SJSA1 (cell line): ENCODE data around the gene OR5AU1. TPM values are rescaled to one million over a fixed set of nuclear protein-coding genes. Genes with fewer than 3 reads are reported as not detected.
"Not testable (repeated sequence)": the region's sequence is repeated elsewhere in the genome, so short reads cannot be mapped to it uniquely, and the experiment has no call there.

Experiments used
- DNase-seq, 2 experiments: peaks; one replicate each; pipeline ENCODE4 v3.0.0-alpha.2; 2015 to 2020; ENCODE audit warnings: low spot score in 2 of 2, low read depth in 1 of 2
- H3K27ac ChIP-seq: fragments of 250-450 bp; sonication (Bioruptor Pico); 2 replicates; pipeline ENCODE4 v1.5.1; 2020; ENCODE audit warnings: mild to moderate bottlenecking, moderate library complexity
- H3K27me3 ChIP-seq: fragments of 250-450 bp; sonication (Bioruptor Pico); replicated peaks from 2 replicates; pipeline ENCODE4 v1.5.1; 2020; ENCODE audit warnings: mild to moderate bottlenecking, moderate library complexity
- H3K36me3 ChIP-seq: fragments of 250-450 bp; sonication (Bioruptor Pico); 2 replicates; pipeline ENCODE4 v1.5.1; 2020; ENCODE audit warnings: mild to moderate bottlenecking
- H3K4me1 ChIP-seq: fragments of 250-450 bp; sonication (Bioruptor Pico); replicated peaks from 2 replicates; pipeline ENCODE4 v1.6.1; 2021; ENCODE audit warnings: mild to moderate bottlenecking
- H3K4me3 ChIP-seq: fragments of 250-450 bp; sonication (Bioruptor Pico); 2 replicates; pipeline ENCODE4 v1.5.1; 2020; ENCODE audit warnings: mild to moderate bottlenecking
- H3K9me3 ChIP-seq: fragments of 250-450 bp; sonication (Bioruptor Pico); replicated peaks from 2 replicates; pipeline ENCODE4 v1.5.1; 2020; ENCODE audit warnings: mild to moderate bottlenecking
- total RNA-seq: library from RNA; depleted of rRNA; stranded (reverse); fragments of >200 nt; shearing (Covaris generic); gene quantifications from 2 replicates; pipeline ENCODE4 v1.2.3, GENCODE V29; 2014

Gene OR5AU1
- total RNA-seq, 1 experiment from 2014 or later: not detected

DNA sequence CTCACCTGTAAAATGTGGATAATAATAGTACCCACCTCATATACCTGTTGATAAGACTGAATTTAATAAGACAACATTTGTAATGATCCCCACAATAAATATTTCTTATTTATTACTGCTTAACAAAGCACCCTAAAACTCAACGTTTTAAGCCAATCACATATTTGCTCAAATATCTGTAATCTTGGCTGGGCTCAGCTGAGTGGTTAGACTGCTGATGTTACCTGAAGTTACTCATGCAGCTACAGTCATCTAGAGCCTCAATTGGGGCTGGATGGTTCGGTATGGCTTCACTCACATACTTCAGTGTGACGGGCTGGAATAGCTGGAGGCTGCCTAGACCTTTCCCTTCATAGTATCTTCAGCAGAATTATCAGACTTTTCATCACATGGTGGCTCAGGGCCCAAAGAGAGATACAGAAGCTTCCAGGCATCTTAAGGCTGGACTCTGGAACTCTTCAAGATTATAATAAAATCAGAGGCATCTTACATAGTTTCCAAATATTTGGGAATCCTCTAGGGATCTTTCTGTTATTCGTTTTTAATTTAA, 4.3 kb upstream of the OR5AU1 start:
- Histone ChIP-seq H3K9me3 (no peaks in the 10 kb centered on the region), H3K27ac (no peak overlapping the region), H3K4me3 (no peak overlapping the region), H3K36me3 (no peaks in the 10 kb centered on the region), H3K4me1 (no peaks in the 10 kb centered on the region), H3K27me3 (peaks cover 7% of the 10 kb centered on the region; the same call in 1 of the 2 replicates)
- no peak for DNase-seq

DNA sequence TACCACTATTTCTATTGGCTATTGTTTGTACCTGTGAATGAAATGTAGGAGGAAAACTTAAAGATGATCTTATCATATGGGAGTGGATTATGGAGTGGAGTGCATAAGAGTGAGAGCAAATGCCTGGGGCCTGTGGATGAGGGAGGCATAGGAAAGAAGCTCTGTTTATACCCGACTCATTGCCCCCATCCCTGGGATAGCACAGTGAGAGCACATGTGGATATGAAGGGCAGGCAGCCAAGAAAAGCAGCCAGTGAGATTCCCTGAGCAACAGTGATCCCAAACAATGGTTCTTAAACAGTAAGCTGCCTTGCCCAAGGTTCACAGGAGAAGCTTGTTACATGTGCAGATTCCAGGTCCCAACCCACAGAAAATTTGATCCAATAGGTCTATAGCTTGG, 2.3 kb upstream of the OR5AU1 start:
- not testable (repeated sequence) for H3K27me3 ChIP-seq, DNase-seq, H3K9me3 ChIP-seq, H3K36me3 ChIP-seq, H3K27ac ChIP-seq, H3K4me1 ChIP-seq, H3K4me3 ChIP-seq

DNA sequence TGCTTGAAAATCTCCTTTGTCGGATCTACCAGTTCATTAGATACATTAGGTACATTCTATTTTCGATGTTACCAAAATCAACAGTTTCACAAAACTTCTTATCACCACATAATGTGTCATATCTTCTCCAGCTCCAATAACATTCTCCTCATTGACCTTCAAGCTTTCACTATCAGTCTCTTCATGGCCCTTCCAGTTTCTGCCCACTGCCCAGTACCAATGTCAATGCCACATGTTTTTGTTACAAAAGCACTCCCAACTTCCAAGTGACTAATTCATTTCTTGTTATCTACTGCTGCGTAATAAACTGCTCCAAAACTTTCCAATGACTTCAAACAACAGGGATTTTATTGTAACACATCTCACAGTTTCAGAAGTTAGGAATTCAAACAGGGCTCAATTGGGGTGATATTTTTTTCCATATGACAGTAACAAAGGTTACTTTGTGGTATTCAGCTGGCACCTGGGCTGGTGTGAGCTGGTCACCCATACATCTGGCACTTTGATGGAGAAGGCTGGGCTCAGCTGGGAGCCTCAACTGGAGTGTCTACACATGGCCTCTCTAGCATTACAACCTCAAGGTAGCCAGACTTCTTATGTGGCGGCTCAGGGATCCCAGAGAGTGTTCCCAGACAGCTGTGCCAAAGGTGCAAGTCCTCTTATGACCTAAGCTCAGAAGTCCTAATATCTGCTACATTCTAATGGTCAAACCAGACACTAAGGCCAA, 6.1 kb downstream of the OR5AU1 start:
- no peak for DNase-seq
- Histone ChIP-seq H3K27me3 (peaks cover 3% of the 10 kb centered on the region; the same call in 1 of the 2 replicates), H3K4me3 (no peak overlapping the region), H3K4me1 (no peaks in the 10 kb centered on the region), H3K9me3 (no peaks in the 10 kb centered on the region), H3K27ac (no peak overlapping the region), H3K36me3 (no peaks in the 10 kb centered on the region)

DNA sequence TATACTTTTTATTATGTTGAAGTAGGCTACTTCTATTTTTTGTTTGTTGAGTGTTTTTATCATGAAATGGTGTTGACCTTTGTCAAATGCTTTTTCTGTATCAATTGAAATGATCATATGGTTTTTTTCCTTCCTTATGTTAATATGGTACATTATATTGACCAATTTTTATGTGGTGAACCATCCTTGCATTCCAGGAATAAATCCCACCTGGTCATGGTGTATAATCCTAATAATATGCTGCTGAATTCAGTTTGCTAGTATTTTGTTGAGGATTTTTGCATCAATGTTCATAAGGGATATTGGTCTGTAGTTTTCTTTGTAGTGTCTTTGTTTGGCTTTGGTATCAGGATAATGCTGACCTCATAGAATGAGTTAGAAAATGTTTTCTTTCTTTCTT, 10.4 kb downstream of the OR5AU1 start:
- no peaks in the 10 kb centered on the region for H3K9me3 ChIP-seq
- no peaks in the 10 kb centered on the region; the same call in 1 of the 2 replicates for H3K27me3 ChIP-seq
- H3K4me1 ChIP-seq: no peaks in the 10 kb centered on the region
- DNase-seq: no peak
- H3K27ac ChIP-seq: no peak overlapping the region
- no peak overlapping the region for H3K4me3 ChIP-seq
- H3K36me3 ChIP-seq: no peaks in the 10 kb centered on the region

DNA sequence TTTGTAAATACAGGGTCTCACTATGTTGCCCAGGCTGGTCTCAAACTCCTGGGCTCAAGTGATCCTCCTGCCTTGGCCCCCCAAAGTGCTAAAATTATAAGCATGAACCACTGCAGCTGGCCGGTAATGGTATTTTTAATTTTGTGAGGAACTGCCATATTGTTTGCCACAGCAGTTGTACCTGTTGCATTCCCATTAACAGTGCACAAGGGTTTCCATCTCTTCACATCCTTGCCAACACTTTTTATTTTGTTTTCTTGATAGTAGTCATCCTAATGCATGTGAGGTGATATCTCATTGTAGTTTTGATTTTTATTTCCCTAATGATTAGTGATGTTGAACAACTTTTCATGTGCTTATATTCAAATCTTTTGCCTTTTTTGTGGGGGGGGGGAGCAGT, 13.5 kb downstream of the OR5AU1 start:
- DNase-seq: no peak
- no peaks in the 10 kb centered on the region for H3K4me1 ChIP-seq
- H3K36me3 ChIP-seq: no peaks in the 10 kb centered on the region
- H3K9me3 ChIP-seq: no peaks in the 10 kb centered on the region
- H3K4me3 ChIP-seq: no peak overlapping the region
- no peak overlapping the region for H3K27ac ChIP-seq
- no peaks in the 10 kb centered on the region for H3K27me3 ChIP-seq

DNA sequence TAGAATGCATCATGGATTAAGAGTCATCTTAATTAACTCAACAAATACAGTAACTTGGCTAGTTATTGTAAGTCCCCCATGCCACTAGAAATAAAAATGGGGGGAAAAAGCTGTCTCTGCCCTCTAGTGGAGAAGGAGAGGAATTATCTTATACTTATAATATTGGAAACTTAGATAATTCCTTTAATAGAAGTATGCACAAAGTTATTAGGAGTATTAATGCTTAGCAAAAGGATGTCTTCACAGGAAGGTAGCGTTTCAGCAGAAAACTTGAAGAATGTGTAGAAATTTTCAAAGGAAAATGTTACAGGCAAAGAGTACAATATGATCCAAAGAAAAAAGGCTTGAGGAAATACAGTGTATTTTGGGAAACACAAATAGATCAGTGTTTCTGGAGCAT, 19.8 kb downstream of the OR5AU1 start:
- Histone ChIP-seq H3K27ac (no peak overlapping the region), H3K27me3 (no peaks in the 10 kb centered on the region), H3K9me3 (no peaks in the 10 kb centered on the region), H3K4me3 (no peak overlapping the region), H3K36me3 (no peaks in the 10 kb centered on the region), H3K4me1 (no peaks in the 10 kb centered on the region)
- no peak for DNase-seq

DNA sequence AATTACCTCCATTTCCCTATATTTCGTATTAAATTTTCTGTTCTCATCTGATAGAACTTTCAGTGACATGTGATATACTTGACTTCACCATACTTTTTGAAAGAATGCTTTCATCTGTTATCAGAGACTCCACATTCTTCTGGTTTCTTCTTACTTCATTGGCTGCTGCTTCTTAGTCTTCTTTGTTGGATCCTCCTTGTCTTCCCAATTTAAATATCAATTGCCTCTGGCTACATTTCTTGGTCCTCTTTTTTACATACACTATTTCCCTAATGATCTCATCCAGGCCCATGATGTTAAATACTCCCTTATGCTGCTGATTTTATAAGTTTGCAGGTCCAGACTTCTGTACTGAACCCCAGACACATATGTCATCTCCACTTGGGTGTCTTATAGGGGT, 22.0 kb downstream of the OR5AU1 start:
- Histone ChIP-seq H3K27me3 (peaks cover 5% of the 10 kb centered on the region; the same call in 1 of the 2 replicates), H3K9me3 (no peaks in the 10 kb centered on the region), H3K4me1 (no peaks in the 10 kb centered on the region), H3K4me3 (no peak overlapping the region), H3K36me3 (no peaks in the 10 kb centered on the region), H3K27ac (no peak overlapping the region)
- DNase-seq: no peak

DNA sequence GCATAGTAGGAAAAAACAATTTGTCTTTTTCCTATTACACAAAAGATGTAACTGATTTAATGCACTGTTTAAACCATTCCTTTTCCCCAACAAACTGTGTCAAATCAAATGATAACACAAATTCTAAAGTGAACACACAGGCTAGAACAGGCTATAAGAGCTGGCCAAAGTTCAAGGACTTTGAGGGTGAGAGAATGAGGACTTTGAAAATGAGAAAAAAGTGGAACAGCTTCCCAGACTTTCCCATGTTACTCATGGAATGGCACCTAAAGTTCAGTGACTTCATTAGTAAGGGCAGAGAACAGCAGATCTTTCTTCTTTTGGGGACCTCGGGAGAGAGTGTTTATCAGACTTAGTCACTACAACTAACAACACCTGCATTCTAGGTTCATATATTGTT, 32.4 kb downstream of the OR5AU1 start:
- Histone ChIP-seq H3K4me3 (no peak overlapping the region), H3K27me3 (no peaks in the 10 kb centered on the region), H3K36me3 (no peaks in the 10 kb centered on the region), H3K9me3 (no peaks in the 10 kb centered on the region), H3K27ac (no peak overlapping the region), H3K4me1 (no peaks in the 10 kb centered on the region)
- DNase-seq: no peak

DNA sequence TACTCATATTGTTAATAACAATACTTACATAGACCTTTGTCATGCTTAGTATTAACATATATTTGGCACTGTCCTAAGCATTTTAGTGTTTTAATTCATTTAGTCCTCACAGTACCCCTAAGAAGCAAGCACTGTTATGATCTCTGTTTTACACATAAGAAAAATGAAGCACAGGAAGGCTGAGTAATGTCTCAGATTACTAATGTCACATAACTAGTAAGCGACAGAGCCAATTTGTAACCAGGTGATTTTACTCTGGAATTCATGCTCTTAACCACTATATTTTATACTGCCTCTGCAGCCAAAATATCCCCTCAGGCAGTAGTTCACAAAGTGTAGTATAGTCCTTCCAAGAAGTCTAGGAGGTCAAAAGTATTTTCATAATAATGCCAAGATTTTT, 34.7 kb downstream of the OR5AU1 start:
- no peaks in the 10 kb centered on the region for H3K36me3 ChIP-seq
- no peak overlapping the region for H3K27ac ChIP-seq
- no peaks in the 10 kb centered on the region for H3K4me1 ChIP-seq
- no peaks in the 10 kb centered on the region for H3K9me3 ChIP-seq
- no peak for DNase-seq
- H3K27me3 ChIP-seq: no peaks in the 10 kb centered on the region
- no peak overlapping the region for H3K4me3 ChIP-seq

DNA sequence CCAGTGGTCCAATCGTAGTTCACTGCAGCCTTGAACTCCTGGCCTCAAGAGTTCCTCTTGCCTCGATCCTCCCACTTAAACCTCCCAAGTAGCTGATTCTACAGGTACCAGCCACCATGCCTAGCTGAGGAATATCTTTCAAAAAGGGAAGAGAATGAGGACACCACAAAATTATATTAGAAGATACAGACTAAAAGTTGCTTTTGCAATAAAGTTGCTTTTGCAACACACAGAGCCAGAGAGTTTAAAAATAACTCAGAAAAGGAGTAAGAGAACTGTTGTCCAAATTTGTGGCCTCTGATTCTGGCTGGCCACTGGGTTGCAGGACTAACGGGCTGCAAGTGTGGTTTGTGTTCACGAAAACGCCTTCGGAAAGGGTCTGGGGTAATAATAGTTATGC, 35.2 kb downstream of the OR5AU1 start:
- H3K4me3 ChIP-seq: no peak overlapping the region
- no peak for DNase-seq
- no peaks in the 10 kb centered on the region for H3K27me3 ChIP-seq
- H3K9me3 ChIP-seq: no peaks in the 10 kb centered on the region
- H3K4me1 ChIP-seq: no peaks in the 10 kb centered on the region
- no peaks in the 10 kb centered on the region for H3K36me3 ChIP-seq
- H3K27ac ChIP-seq: no peak overlapping the region

DNA sequence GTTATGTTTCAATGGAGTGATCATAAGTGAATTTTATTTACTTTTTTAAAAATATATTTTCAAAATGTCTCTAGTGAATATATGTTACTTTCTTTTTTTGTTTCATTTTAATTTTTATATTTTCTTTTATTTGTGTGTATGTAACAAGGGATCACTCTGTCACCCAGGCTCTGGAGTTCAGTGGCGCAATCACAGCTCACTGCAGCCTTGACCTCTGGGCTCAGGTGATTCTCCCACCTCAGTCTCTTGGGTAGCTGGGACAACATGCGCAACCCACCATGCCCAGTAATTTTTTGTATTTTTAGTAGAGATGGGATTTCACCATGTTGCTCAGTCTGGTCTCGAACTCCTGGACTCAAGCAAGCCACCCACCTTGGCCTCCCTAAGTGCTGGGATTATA, 36.9 kb downstream of the OR5AU1 start:
- Histone ChIP-seq H3K4me1 (no peaks in the 10 kb centered on the region), H3K9me3 (no peaks in the 10 kb centered on the region), H3K4me3 (no peak overlapping the region), H3K36me3 (no peaks in the 10 kb centered on the region), H3K27ac (no peak overlapping the region), H3K27me3 (no peaks in the 10 kb centered on the region)
- DNase-seq: no peak

DNA sequence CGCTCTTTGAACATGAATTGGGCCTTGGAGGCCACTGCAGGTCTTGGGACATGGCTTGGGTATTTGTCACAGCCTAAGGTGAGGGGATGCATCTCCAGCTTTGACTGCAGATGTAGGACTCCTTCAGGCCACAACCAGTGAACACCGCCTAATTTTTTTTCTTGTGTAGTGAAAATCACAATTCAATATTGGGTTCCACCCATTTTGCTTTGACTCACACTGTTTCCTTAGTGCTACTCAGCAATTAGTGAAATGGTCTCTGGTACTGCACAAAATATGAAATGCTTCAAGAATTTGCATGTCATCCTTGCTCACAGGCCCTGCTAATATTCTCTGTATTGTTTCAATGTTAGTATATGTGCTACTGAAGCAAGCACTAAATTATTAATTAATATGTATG, 42.5 kb downstream of the OR5AU1 start:
- Histone ChIP-seq H3K4me1 (no peaks in the 10 kb centered on the region), H3K4me3 (no peak overlapping the region), H3K27me3 (no peaks in the 10 kb centered on the region)

DNA sequence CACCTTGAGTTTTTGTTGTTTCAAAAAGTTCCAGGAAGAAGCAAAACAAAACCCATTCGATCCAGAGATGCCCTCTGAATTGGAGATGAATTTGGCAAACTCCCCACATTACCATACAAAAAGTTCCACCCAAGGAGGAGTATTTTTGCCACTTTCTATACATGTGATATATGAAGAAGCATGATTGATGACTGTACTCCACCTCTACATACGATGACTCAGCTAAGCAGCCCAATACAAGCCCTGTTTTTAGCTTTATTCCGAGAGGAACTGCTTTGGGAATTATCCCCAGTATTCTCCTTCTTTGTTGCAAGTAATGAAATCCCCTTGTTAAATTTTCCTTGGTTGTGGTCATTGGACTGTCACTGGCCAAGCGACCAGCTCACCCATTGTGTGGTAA, 43.6 kb downstream of the OR5AU1 start:
- no peak overlapping the region for H3K4me3 ChIP-seq
- no peaks in the 10 kb centered on the region for H3K27me3 ChIP-seq
- no peak for DNase-seq
- H3K36me3 ChIP-seq: no peaks in the 10 kb centered on the region
- H3K4me1 ChIP-seq: no peaks in the 10 kb centered on the region
- H3K27ac ChIP-seq: no peak overlapping the region
- H3K9me3 ChIP-seq: no peaks in the 10 kb centered on the region

More for the DNA sequence above, 42.5 kb downstream of the OR5AU1 start:
- no peak for DNase-seq
- Histone ChIP-seq H3K9me3 (no peaks in the 10 kb centered on the region), H3K27ac (no peak overlapping the region), H3K36me3 (no peaks in the 10 kb centered on the region)

DNA sequence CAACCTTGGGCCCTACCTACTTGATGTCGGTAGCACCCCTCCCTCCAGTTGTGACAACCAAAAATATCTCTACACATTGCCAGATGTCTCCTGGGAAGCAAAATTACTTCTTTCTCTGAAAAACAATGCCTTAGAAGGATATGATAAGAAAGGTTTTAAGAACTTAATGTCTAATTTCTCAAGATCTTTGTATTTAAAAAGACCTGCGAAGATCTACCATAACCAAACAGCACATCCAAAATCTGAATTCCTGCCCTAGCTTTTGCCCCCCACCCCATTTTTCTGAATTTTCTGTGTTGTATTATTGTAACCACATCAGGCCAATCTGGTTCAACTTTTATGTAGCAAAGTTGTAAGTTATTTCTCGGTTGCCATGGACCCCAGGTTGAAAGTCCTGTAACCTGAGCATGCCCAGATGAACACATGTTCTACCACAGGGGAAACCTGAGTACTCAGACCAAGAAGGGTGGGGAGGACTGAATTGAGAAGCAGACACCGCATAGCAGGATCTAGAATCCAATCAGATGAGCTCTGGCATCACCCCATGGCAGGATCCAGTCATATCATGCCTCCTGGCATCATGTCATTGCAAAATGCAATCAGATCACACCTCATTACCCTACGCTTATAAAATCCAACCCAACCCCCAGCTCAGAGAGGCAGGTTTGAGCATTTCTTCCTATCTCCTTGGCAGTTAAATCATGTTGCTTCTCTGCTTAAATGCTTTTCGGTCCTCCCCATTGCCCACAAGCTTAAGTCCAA, 46.3 kb downstream of the OR5AU1 start:
- peaks cover 10% of the 10 kb centered on the region for H3K4me1 ChIP-seq
- H3K9me3 ChIP-seq: no peaks in the 10 kb centered on the region
- DNase-seq: no peak

More for the DNA sequence above, 46.3 kb downstream of the OR5AU1 start:
- Histone ChIP-seq H3K4me3 (no peak overlapping the region), H3K27ac (no peak overlapping the region), H3K27me3 (no peaks in the 10 kb centered on the region), H3K36me3 (no peaks in the 10 kb centered on the region)
